Measurements from ENCODE around the gene MMP2.

GRCh38 chr16:55475919-55476318, 3.1 kb upstream of the MMP2 start:
- TF ChIP-seq CTCF (conservative IDR thresholded peaks at IDR 0.05; ENCODE audit: low read depth in 2 of 2) (no peak), REST (IDR thresholded peaks at IDR 0.05; ENCODE audit: unreplicated experiment) (no peak), POLR2AphosphoS5 (IDR thresholded peaks at IDR 0.05; ENCODE audit: low read depth) (no peak), EZH2phosphoT487 (IDR thresholded peaks at IDR 0.05; ENCODE audit: unreplicated experiment) (no peak), EZH2 (IDR thresholded peaks at IDR 0.05; ENCODE audit: low read depth, unreplicated experiment) (no peak), JUNB (IDR thresholded peaks at IDR 0.05; ENCODE audit: unreplicated experiment) (no peak), ETS1 (IDR thresholded peaks at IDR 0.05) (no peak), ZNF331 (CRISPR knock-in tag; IDR thresholded peaks at IDR 0.05; ENCODE audit: low read depth) (no peak), CREB1 (CRISPR knock-in tag; IDR thresholded peaks at IDR 0.05; ENCODE audit: low read depth) (no peak), ZNF462 (CRISPR knock-in tag; IDR thresholded peaks at IDR 0.05) (no peak), ZNF114 (CRISPR knock-in tag; IDR thresholded peaks at IDR 0.05) (no peak)

All from GM23338 (cell line).